ENCODE data around the gene IYD.
"Not testable (repeated sequence)": the region's sequence is repeated elsewhere in the genome, so short reads cannot be mapped to it uniquely, and the experiment has no call there.

IYD gene

GRCh38 chr6:150352321-150353296, 16.2 kb upstream of the IYD start:
- DNase-seq (ENCODE audit: low read depth) = no peak

- DNase-seq (ENCODE audit: low read depth) = no peak
Measured at GRCh38 chr6:150353445-150353844, 15.4 kb upstream of the IYD start.

GRCh38 chr6:150354754-150355571, 13.8 kb upstream of the IYD start:
- no peak for DNase-seq (ENCODE audit: low read depth)

GRCh38 chr6:150355932-150356331, 12.9 kb upstream of the IYD start:
- DNase-seq (ENCODE audit: low read depth) = no peak

GRCh38 chr6:150361876-150362275, 6.9 kb upstream of the IYD start:
- no peak for DNase-seq (ENCODE audit: low read depth)

GRCh38 chr6:150363733-150364132, 5.1 kb upstream of the IYD start:
- DNase-seq (ENCODE audit: low read depth) = no peak

- no peak for DNase-seq (ENCODE audit: low read depth)
Measured at GRCh38 chr6:150366118-150366778, 2.6 kb upstream of the IYD start.

GRCh38 chr6:150369408-150369807, 596 bp downstream of the IYD start:
- no peak for DNase-seq (ENCODE audit: low read depth)

- no peak for DNase-seq (ENCODE audit: low read depth)
Measured at GRCh38 chr6:150370112-150370511, 1.3 kb downstream of the IYD start.

GRCh38 chr6:150371356-150371755, 2.5 kb downstream of the IYD start:
- DNase-seq (ENCODE audit: low read depth) = no peak

GRCh38 chr6:150372051-150372450, 3.2 kb downstream of the IYD start:
- no peak for DNase-seq (ENCODE audit: low read depth)

- no peak for DNase-seq (ENCODE audit: low read depth)
Measured at GRCh38 chr6:150373260-150373701, 4.5 kb downstream of the IYD start.

GRCh38 chr6:150374346-150374745, 5.5 kb downstream of the IYD start:
- DNase-seq (ENCODE audit: low read depth) = not testable (repeated sequence)

GRCh38 chr6:150377211-150377781, 8.5 kb downstream of the IYD start:
- DNase-seq (ENCODE audit: low read depth) = no peak

- no peak for DNase-seq (ENCODE audit: low read depth)
Measured at GRCh38 chr6:150380256-150380655, 11.4 kb downstream of the IYD start.

- no peak for DNase-seq (ENCODE audit: low read depth)
Measured at GRCh38 chr6:150382171-150382570, 13.4 kb downstream of the IYD start.

- DNase-seq (ENCODE audit: low read depth) = no peak
Measured at GRCh38 chr6:150391414-150391813, 22.6 kb downstream of the IYD start.

GRCh38 chr6:150391890-150392289, 23.1 kb downstream of the IYD start:
- DNase-seq (ENCODE audit: low read depth) = no peak

- DNase-seq (ENCODE audit: low read depth) = no peak
Measured at GRCh38 chr6:150392452-150393220, 23.8 kb downstream of the IYD start.

- DNase-seq (ENCODE audit: low read depth) = no peak
Measured at GRCh38 chr6:150394053-150394898, 25.5 kb downstream of the IYD start.

Data from activated T-cell treated with anti-CD3 and anti-CD28 coated beads for 48 hours (primary cell).